Prostate gland (tissue), 2 donors: ENCODE data around the gene NUDT1.

ENCODE experiments used
- CTCF ChIP-seq, 4 experiments: fragments of 200-600 bp in 2 of 4; fragments of 450-650 bp in 2 of 4; sonication (generic) in 2 of 4; IDR thresholded peaks; 1 replicate in 3 of 4; 2 replicates in 1 of 4; pipeline ENCODE4 v1.5.1; 2016 to 2019; ENCODE audit warnings: antibody characterized with exemption in 4 of 4, mild to moderate bottlenecking in 2 of 4, moderate library complexity in 2 of 4
- POLR2AphosphoS5 ChIP-seq: sonication (generic); formaldehyde crosslinking; IDR thresholded peaks from one replicate; pipeline ENCODE4 v1.6.1; 2017; ENCODE audit warnings: antibody characterized with exemption

GRCh38 chr7:2199956-2200583 lies 42.0 kb upstream of the NUDT1 start:
- TF ChIP-seq CTCF (IDR thresholded peaks at IDR 0.05) = no peak
- no peak for TF ChIP-seq POLR2AphosphoS5
